Adrenal gland (tissue), 5 donors: ENCODE results near the gene PLCG2.

ENCODE experiments used
- CTCF ChIP-seq, 6 experiments: fragments of 450-650 bp in 4 of 6; fragments of 200-600 bp in 2 of 6; sonication (generic) in 1 of 6; IDR thresholded peaks; 1 replicate in 5 of 6; 2 replicates in 1 of 6; pipeline versions ENCODE4 v1.5.1 to v1.8.0; 2016 to 2021; ENCODE audit warnings: antibody characterized with exemption in 6 of 6, mild to moderate bottlenecking in 2 of 6, moderate library complexity in 1 of 6
- POLR2A ChIP-seq, 2 donors: fragments of 450-650 bp; IDR thresholded peaks; one replicate each; pipeline ENCODE4 v1.6.1; 2017; ENCODE audit warnings: antibody characterized with exemption in 2 of 2, mild to moderate bottlenecking in 2 of 2, moderate library complexity in 1 of 2
- donor health status: DM: no; HTN: no; CAD: no.

DNA sequence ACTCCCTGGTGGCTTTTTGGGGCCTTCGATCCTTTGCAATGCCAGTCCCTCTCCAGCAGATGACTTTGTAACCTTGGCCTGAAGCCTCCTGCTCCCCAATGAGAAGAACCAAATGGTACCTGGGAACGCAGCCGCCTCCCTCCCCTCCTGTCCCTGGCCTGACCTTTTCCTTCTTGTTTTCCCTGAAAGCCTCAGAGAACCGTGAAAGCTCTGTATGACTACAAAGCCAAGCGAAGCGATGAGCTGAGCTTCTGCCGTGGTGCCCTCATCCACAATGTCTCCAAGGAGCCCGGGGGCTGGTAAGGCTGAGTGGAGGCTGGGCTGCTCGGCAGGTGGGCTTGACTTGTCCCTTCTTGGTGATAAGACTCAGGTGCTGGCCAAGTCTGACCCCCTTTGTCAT is 144.2 kb downstream of the PLCG2 start:
- no peak for TF ChIP-seq CTCF (IDR thresholded peaks at IDR 0.05)
- no peak for TF ChIP-seq POLR2A (IDR thresholded peaks at IDR 0.05)
